Spinal cord (tissue), 10 donors: ENCODE data around the gene HTR1E. TPM values are rescaled to one million over a fixed set of nuclear protein-coding genes. Genes with fewer than 3 reads are reported as not detected.

Source experiments
- DNase-seq, 6 donors: peaks; one replicate each; pipeline versions ENCODE4 v3.0.0 to v3.0.0-alpha.2; 2013 to 2015; ENCODE audit warnings: low spot score in 6 of 6, low read depth in 4 of 6
- H3K27ac ChIP-seq: one replicate; pipeline ENCODE4 v1.5.1; 2013; ENCODE audit warnings: low read depth, low read length, control low read depth
- H3K27me3 ChIP-seq: one replicate; pipeline ENCODE4 v1.6.1; 2013; ENCODE audit warnings: low read length; ENCODE audit not compliant: control insufficient read depth, insufficient read depth
- H3K36me3 ChIP-seq: one replicate; pipeline ENCODE4 v1.6.1; 2013; ENCODE audit warnings: low read length; ENCODE audit not compliant: control insufficient read depth, insufficient read depth
- H3K4me1 ChIP-seq: one replicate; pipeline ENCODE4 v1.6.1; 2013; ENCODE audit warnings: low read length; ENCODE audit not compliant: control insufficient read depth, insufficient read depth
- H3K4me3 ChIP-seq: one replicate; pipeline ENCODE4 v1.5.1; 2013; ENCODE audit warnings: low read depth, low read length, control low read depth
- H3K9me3 ChIP-seq: one replicate; pipeline ENCODE4 v1.6.1; 2013; ENCODE audit warnings: low read length; ENCODE audit not compliant: control insufficient read depth, insufficient read depth
- WGBS: methylation state at CpG from one replicate; pipeline ENCODE4 v1.1.5; 2013; ENCODE audit warnings: missing lambda C conversion rate; ENCODE audit not compliant: insufficient coverage; 5-methylcytosine and 5-hydroxymethylcytosine counted together
- polyA plus RNA-seq, 2 donors: library from polyadenylated mRNA; unstranded; fragments of 120-200 nt; gene quantifications; one replicate each; pipeline ENCODE4 v1.2.1, GENCODE V29; 2013; ENCODE audit not compliant: insufficient read length in 2 of 2
- total RNA-seq, 2 donors: library from RNA; depleted of rRNA in 1 of 2; stranded (reverse); fragments of 120-200 nt in 1 of 2; fragments of >200 nt in 1 of 2; gene quantifications; one replicate each; pipeline versions ENCODE4 v1.2.3 to v1.2.4, GENCODE V29; 2013 to 2014
- donor health status: healthy.

HTR1E gene
- total and polyA plus RNA-seq, 4 donors, result 0.61 to 1.9 (median 1.7) TPM

DNA sequence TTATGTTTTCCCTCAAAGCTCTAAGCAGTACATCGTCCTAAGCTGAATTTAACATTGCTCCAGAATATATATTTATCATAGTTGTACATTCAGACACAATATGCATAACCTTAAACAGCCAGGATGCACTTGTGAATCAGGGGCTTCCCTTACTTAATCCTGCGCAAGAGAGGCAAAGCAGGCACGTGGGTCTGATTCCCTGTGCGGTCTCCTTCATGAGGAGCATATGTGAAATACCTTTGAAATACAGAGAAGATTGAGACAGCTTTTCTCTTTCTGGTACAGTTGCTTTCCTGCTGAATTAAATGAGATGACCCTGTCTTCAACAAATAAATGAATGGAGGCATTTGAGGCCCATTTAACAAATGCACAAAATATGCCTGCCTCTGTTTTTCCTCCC, 1.5 kb downstream of the HTR1E start:
- Histone ChIP-seq H3K27me3 (peaks cover 18% of the 10 kb centered on the region), H3K27ac (no peak overlapping the region), H3K4me3 (no peak overlapping the region), H3K4me1 (peaks cover 13% of the 10 kb centered on the region), H3K36me3 (no peaks in the 10 kb centered on the region), H3K9me3 (no peaks in the 10 kb centered on the region)
- DNase-seq, result peak in 1 of 6 donors; percentile 19
- no CpG with 5 or more reads among the region's 4 CpGs for WGBS

DNA sequence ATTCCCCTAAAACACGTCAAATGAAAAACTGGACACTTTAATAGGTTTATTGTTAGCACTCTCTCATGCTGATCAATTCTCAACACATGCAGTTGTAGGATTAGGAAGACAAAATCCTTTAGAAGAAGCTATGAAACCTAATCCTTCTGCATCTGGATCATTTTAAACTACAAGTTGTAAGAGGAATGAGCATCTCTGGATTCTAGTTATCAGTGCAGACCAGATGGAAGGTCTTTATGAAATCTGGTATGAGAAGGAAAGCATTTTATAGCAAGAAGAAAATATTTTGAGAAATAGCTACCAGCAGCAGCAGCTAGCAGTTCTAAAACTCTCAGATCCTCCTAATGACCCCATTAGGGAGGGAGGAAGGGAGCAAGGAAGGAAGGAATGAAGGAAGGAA, 4.1 kb downstream of the HTR1E start:
- H3K4me3 ChIP-seq, result no peak overlapping the region
- H3K36me3 ChIP-seq, result no peaks in the 10 kb centered on the region
- DNase-seq, result no peak
- no CpG with 5 or more reads among the region's 1 CpG for WGBS
- no peak overlapping the region for H3K27ac ChIP-seq
- H3K27me3 ChIP-seq, result peaks cover 15% of the 10 kb centered on the region
- peaks cover 13% of the 10 kb centered on the region for H3K4me1 ChIP-seq
- H3K9me3 ChIP-seq, result no peaks in the 10 kb centered on the region

DNA sequence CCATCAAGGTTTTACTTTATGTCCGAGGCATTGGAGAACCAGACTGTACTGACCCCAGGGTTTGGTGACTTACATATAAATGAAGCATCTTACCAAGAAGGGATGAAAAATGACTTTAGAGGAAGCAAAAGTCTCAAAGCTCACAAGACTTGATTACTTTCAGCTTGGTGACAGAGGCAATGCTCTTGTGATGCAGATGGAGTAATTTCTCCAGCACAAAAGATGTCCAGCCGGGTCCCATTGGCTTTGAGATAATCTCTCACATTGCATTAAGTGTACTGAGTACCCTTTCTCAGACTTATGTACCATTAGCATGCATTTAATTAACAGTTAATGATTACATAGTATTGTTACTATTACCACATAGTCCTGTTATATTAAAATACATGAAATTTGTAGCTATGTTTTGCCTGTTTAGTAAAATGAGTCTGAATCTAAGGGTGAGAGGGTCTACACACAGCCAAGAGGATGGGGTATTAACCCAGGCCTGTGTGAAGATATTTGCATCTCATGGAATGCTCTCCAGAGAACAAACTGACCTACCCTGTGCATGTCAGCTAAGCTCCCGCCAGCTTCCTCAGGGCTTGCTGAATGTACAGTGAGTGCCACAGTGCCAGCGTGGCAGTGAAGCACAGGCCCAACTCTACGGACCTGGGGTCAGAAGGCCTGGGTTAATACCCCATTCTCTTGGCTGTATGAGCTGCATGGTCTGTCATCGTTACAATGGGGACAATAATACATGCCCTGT, 5.6 kb downstream of the HTR1E start:
- Histone ChIP-seq H3K36me3 (no peaks in the 10 kb centered on the region), H3K27ac (no peak overlapping the region), H3K9me3 (no peaks in the 10 kb centered on the region), H3K27me3 (peaks cover 9% of the 10 kb centered on the region), H3K4me3 (no peak overlapping the region), H3K4me1 (peaks cover under 1% of the 10 kb centered on the region)
- WGBS, result 69% methylated on average over 3 of the region's 6 CpGs
- no peak for DNase-seq

- Histone ChIP-seq H3K36me3 (no peaks in the 10 kb centered on the region), H3K27me3 (no peaks in the 10 kb centered on the region), H3K9me3 (no peaks in the 10 kb centered on the region), H3K4me3 (no peak overlapping the region), H3K4me1 (no peaks in the 10 kb centered on the region), H3K27ac (no peak overlapping the region)
- no peak for DNase-seq
- 60% methylated on average over 5 of the region's 5 CpGs for WGBS
Observed at GRCh38 chr6:86943819-86944407, 6.6 kb downstream of the HTR1E start.

DNA sequence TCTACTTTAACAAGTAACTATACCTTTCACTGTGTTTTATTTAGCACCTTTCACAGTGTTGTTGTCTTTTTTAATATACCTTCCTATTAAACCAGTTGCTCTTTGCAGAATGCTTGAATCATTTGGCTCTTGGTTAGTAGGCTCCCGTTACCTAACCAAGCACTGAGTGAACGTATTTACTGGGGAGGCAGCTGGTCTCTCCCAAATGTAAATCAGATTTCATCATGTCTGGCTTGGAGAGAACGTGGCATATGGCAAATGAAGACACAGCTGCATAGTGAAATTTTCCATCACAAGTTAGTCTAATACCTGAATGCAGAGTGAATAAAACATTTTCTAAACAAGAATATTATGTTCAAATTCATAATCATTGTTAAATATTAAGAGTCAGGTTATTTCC, 12.4 kb downstream of the HTR1E start:
- H3K4me1 ChIP-seq, result no peaks in the 10 kb centered on the region
- DNase-seq, result peak in 2 of 6 donors; percentile 61 to 75
- 93% methylated on average over 2 of the region's 3 CpGs for WGBS
- H3K36me3 ChIP-seq, result no peaks in the 10 kb centered on the region
- no peaks in the 10 kb centered on the region for H3K27me3 ChIP-seq
- H3K9me3 ChIP-seq, result no peaks in the 10 kb centered on the region
- H3K4me3 ChIP-seq, result no peak overlapping the region
- H3K27ac ChIP-seq, result no peak overlapping the region

DNA sequence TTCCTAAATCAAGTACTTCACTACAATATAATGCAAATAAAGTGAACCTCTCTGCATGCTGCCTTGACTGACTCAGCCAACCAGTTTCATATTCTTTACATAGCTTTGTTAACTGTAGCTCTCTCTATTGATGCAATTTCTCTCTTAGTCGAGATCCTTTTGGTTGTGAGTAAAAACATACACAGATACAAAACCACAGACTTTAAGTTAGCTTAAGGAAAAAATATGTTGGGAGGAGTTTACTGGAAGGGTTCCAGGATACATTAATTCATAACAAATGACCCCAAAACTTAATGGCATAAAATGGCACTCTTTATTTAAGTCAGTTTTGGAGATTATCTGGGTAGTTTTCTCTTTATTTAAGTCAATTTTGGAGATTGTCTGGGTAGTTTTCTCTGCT, 15.7 kb downstream of the HTR1E start:
- Histone ChIP-seq H3K27me3 (no peaks in the 10 kb centered on the region), H3K9me3 (no peaks in the 10 kb centered on the region), H3K4me3 (no peak overlapping the region), H3K4me1 (no peaks in the 10 kb centered on the region), H3K27ac (no peak overlapping the region), H3K36me3 (no peaks in the 10 kb centered on the region)
- DNase-seq, result no peak
- no CpG with 5 or more reads among the region's 1 CpG for WGBS

DNA sequence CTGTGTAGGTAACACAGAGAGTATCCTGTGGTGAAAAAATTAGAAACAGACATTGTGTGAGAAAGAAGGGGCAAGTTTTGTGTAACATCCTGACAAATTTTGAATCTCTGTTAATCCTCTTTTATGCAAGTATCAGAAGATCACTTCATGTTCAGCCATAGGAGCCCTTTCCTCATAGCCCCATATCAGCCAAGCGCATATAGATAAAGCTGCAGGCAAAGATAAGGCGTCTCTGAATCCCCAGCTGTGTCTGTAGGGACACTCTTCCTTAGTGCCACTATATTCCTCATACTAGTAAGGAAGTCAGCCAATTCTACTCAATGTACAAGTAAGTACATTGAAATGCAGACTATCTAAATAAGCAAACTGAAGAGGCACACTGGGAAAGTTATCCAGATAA, 22.3 kb downstream of the HTR1E start:
- no peak for DNase-seq
- Histone ChIP-seq H3K4me3 (no peak overlapping the region), H3K4me1 (no peaks in the 10 kb centered on the region), H3K9me3 (no peaks in the 10 kb centered on the region), H3K36me3 (no peaks in the 10 kb centered on the region), H3K27ac (no peak overlapping the region), H3K27me3 (no peaks in the 10 kb centered on the region)
- 100% methylated on average over 1 of the region's 2 CpGs for WGBS

DNA sequence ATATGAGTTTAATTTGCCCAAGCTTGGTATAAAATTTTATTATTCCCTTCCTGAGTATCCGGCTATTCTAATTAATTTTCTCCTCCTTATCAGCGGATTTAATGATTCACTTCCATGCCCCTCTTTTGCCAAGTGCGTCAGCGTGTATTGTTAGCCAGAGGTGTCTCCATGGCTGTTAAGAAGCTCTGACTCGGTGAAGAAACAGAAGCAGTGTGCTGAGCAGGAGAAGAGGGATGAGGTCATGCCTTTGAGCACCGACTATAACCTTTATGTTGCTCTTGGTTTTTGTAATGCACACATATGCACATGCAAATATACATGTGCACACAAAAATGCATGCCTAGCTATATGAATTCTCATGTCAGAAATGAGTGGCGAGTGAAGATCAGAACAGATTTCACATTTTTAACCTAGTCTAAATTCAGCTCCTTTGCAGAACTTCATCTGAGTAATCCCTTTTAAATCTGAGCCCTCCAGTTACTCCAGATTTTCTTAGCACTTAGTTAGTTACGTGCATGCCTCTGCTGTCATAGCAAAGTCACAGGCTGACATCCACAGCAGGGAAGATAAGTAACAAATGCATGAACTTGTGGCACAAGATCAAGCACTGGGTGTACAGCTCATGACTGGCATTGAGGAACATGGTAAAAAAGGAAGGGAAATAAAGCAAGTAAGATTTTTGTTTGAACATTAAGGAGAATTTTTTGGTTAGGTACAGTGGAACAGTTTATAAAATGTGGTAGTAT, 24.3 kb downstream of the HTR1E start:
- no peak overlapping the region for H3K4me3 ChIP-seq
- WGBS, result 78% methylated on average over 4 of the region's 8 CpGs
- no peaks in the 10 kb centered on the region for H3K27me3 ChIP-seq
- H3K4me1 ChIP-seq, result no peaks in the 10 kb centered on the region
- no peaks in the 10 kb centered on the region for H3K9me3 ChIP-seq
- peak in 2 of 6 donors; percentile 20 to 42 for DNase-seq
- no peaks in the 10 kb centered on the region for H3K36me3 ChIP-seq
- no peak overlapping the region for H3K27ac ChIP-seq

DNA sequence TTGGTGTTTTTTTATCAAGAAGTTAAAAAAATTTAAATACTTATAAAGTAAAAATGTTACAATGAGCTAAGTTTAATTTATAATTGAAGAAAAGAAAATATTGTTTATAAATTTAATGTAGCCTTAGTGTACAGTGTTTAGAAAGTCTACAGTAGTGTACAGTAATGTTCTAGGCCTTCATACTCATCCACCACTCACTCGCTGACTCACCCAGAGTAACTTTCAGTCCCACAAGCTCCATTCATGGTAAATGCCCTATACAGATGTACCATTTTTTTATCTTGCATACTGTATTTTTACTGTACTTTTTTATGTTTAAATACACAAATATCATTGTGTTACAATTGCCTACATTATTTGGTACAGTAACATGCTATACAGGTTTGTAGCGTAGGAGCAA, 26.0 kb downstream of the HTR1E start:
- no peaks in the 10 kb centered on the region for H3K9me3 ChIP-seq
- no peaks in the 10 kb centered on the region for H3K4me1 ChIP-seq
- no CpG with 5 or more reads among the region's 2 CpGs for WGBS
- no peak for DNase-seq
- no peak overlapping the region for H3K4me3 ChIP-seq
- no peak overlapping the region for H3K27ac ChIP-seq
- H3K36me3 ChIP-seq, result no peaks in the 10 kb centered on the region
- H3K27me3 ChIP-seq, result no peaks in the 10 kb centered on the region
